Measurements from ENCODE around the gene UGT1A1. TPM values are rescaled to one million over a fixed set of nuclear protein-coding genes. Genes with fewer than 3 reads are reported as not detected.

UGT1A1 gene
- total and polyA plus RNA-seq, 8 donors, result 0.04 to 0.24 (median 0.14) TPM; not detected in 1

DNA sequence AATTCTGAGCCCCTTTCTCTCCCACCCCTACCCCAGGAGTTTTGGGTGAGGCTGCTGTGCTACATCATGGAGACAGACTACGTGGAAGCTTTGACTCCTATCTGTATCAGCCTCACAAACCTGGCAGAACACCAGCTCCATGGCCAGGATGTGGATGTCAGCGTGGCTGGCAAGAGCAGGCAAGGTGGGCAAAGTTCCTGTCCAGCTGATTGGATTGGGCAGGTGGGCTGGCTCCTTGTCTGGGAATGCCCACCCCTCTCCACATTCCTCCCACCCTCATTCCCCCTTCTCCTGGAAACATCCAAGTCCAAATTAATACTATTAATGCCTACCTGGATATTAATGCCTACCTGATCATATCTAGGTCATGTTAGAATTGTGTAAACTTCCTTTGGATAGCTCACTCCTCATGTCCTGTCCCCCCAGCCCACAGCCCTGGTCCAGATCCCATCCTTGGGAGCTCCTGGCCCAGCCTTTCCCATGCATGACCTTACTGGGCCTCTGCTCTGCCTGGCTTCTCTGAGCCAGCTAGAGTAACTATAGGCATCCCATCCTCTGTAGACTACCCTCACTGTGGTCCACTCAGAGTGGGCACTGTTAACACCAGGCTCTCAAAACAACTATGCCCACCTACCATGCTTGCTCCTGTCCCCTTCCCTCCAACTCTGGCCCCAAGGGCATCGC lies 42.2 kb downstream of the UGT1A1 start:
- no peak for DNase-seq
- H3K27ac ChIP-seq, result no peak overlapping the region
- intact Hi-C loops (cut with DNase I), result no loop called here
- no peaks in the 10 kb centered on the region for H3K9me3 ChIP-seq
- H3K4me3 ChIP-seq, result no peak overlapping the region
- H3K4me1 ChIP-seq, result no peaks in the 10 kb centered on the region
- no peaks in the 10 kb centered on the region for H3K27me3 ChIP-seq
- no peaks in the 10 kb centered on the region for H3K36me3 ChIP-seq
- TF ChIP-seq, protein P1, sequence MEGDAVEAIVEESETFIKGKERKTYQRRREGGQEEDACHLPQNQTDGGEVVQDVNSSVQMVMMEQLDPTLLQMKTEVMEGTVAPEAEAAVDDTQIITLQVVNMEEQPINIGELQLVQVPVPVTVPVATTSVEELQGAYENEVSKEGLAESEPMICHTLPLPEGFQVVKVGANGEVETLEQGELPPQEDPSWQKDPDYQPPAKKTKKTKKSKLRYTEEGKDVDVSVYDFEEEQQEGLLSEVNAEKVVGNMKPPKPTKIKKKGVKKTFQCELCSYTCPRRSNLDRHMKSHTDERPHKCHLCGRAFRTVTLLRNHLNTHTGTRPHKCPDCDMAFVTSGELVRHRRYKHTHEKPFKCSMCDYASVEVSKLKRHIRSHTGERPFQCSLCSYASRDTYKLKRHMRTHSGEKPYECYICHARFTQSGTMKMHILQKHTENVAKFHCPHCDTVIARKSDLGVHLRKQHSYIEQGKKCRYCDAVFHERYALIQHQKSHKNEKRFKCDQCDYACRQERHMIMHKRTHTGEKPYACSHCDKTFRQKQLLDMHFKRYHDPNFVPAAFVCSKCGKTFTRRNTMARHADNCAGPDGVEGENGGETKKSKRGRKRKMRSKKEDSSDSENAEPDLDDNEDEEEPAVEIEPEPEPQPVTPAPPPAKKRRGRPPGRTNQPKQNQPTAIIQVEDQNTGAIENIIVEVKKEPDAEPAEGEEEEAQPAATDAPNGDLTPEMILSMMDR (IDR thresholded peaks at IDR 0.05), result no peak
- no peak for ATAC-seq

DNA sequence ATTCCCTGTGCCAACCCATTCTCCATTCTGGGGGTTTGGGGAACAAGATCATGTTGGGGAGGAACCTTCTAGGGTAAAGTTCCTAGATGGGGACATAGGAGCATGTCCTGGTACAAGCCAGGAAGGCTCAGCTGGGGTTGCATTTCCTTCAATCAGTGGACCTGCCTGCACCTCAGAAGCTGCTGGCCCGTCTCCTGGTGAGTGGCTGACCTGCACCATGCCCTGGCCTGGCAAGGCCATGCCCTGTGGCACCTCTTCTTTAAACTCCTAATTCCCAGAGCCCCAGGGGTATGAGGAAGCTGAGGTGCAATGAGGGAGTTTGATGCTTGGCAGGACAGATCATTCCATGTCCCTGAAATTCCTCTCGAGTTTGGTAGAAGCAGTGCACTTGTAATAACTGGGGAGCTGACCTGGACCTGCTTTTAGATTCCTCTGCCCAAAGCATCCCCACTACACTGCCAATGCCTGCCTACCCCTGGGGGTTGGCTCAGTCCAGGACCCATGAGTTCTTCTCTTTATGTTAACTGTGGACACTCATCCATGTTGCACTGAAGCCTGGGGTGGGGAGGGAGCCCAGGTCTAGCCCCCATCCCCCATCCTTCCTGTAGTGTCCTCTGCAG lies 43.3 kb downstream of the UGT1A1 start:
- H3K36me3 ChIP-seq, result no peaks in the 10 kb centered on the region
- no peak overlapping the region for H3K27ac ChIP-seq
- H3K4me1 ChIP-seq, result no peaks in the 10 kb centered on the region
- H3K27me3 ChIP-seq, result peaks cover 0 to 9% of the 10 kb centered on the region in 2 donors
- H3K4me3 ChIP-seq, result no peak overlapping the region
- TF ChIP-seq, protein P1 (IDR thresholded peaks at IDR 0.05), result no peak
- DNase-seq (no peak), ATAC-seq (no peak)
- intact Hi-C loops (cut with DNase I), result no loop called here
- no peaks in the 10 kb centered on the region for H3K9me3 ChIP-seq

- TF ChIP-seq, protein P1 (IDR thresholded peaks at IDR 0.05), result no peak
- peak in 1 of 4 donors; percentile 25 for DNase-seq
- Histone ChIP-seq H3K36me3 (no peaks in the 10 kb centered on the region), H3K27me3 (peaks cover 0 to 15% of the 10 kb centered on the region in 2 donors), H3K4me1 (no peaks in the 10 kb centered on the region), H3K27ac (no peak overlapping the region), H3K9me3 (no peaks in the 10 kb centered on the region), H3K4me3 (no peak overlapping the region)
- intact Hi-C loops (cut with DNase I), result no loop called here
- ATAC-seq, result no peak
These were observed 43.9 kb downstream of the UGT1A1 start for GRCh38 chr2:233803994-233804393.

- Histone ChIP-seq H3K27me3 (peaks cover 0 to 26% of the 10 kb centered on the region in 2 donors), H3K9me3 (no peaks in the 10 kb centered on the region), H3K4me3 (no peak overlapping the region), H3K27ac (no peak overlapping the region), H3K36me3 (no peaks in the 10 kb centered on the region), H3K4me1 (no peaks in the 10 kb centered on the region)
- DNase-seq, result peak in 1 of 4 donors; percentile 51
- intact Hi-C loops (cut with DNase I), result no loop called here
- TF ChIP-seq, protein P1 (IDR thresholded peaks at IDR 0.05), result no peak
- ATAC-seq, result no peak
These were observed 47.3 kb downstream of the UGT1A1 start for GRCh38 chr2:233807215-233807865.
